Measurements from ENCODE around the gene BACE1-AS. TPM values are rescaled to one million over a fixed set of nuclear protein-coding genes. Genes with fewer than 3 reads are reported as not detected.

Gene BACE1-AS
- total RNA-seq: 1 to 10 TPM; 5.9 to 8.9 (median 6.6) TPM

DNA sequence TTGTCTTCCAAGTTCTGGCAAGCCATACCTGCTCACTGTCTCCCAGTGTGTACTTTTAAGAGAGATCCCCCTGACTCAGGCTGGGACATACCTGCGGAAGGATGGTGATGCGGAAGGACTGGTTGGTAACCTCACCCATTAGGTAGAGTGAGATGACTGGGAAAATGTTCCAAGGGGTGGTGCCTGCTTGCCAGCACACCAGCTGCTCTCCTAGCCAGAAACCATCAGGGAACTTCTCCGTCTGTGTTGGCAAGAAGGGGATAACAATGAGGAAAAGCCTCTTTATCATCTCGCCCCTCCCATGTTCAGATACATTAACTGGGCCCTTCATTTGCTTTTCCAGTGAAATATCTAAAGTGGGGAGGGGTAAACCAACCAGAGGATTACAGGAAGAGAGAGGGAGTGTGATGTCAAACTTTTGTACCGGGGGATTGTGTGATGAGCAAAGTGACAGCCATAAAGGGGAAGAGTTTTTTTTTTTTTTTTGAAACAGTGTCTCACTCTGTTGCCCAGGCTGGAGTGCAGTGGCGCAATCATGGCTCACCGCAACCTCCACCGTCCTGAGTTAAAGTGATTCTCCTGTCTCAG is at the start of gene BACE1-AS:
TSS of gene BACE1-AS (plus strand) at position 538 of the 588 bp plus-strand sequence.
- TF ChIP-seq, protein P1, sequence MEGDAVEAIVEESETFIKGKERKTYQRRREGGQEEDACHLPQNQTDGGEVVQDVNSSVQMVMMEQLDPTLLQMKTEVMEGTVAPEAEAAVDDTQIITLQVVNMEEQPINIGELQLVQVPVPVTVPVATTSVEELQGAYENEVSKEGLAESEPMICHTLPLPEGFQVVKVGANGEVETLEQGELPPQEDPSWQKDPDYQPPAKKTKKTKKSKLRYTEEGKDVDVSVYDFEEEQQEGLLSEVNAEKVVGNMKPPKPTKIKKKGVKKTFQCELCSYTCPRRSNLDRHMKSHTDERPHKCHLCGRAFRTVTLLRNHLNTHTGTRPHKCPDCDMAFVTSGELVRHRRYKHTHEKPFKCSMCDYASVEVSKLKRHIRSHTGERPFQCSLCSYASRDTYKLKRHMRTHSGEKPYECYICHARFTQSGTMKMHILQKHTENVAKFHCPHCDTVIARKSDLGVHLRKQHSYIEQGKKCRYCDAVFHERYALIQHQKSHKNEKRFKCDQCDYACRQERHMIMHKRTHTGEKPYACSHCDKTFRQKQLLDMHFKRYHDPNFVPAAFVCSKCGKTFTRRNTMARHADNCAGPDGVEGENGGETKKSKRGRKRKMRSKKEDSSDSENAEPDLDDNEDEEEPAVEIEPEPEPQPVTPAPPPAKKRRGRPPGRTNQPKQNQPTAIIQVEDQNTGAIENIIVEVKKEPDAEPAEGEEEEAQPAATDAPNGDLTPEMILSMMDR (IDR thresholded peaks at IDR 0.05): no peak
- TF ChIP-seq POLR2A (IDR thresholded peaks at IDR 0.05): no peak
- no peak for TF ChIP-seq POLR2AphosphoS5 (IDR thresholded peaks at IDR 0.05)
- Histone ChIP-seq H3K36me3 (peaks cover 11% of the 10 kb centered on the region), H3K4me1 (no peaks in the 10 kb centered on the region), H3K27ac (no peak within 1 kb of the TSS), H3K27me3 (no peaks in the 10 kb centered on the region), H3K4me3 (no peak within 1 kb of the TSS), H3K9me3 (no peaks in the 10 kb centered on the region)
- intact Hi-C loops (cut with DNase I; ENCODE audit: low total_unique reads): no loop called here
- DNase-seq (ENCODE audit: low spot score in 2 of 2): no peak

DNA sequence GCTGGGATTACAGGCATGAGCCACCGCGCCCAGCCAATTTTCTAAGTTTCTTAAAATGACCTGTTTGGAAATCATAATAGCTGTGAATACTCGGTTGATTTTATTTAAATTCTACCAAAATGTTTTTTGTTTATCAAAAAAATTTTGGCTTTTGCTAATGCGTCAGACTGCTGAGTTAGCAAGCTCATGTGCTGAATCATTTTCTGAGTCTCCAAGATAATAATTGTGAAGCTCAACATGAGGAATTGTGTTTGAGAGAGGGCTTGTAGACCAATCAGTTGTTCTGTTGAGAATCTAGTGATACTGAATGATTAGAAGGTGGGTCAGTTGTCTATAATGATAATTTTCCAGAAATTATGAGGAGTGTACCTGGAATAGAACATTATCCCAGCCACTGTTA is 42.8 kb upstream of the BACE1-AS start:
- intact Hi-C loops (cut with DNase I; ENCODE audit: low total_unique reads): no loop called here
- no peaks in the 10 kb centered on the region for H3K36me3 ChIP-seq

DNA sequence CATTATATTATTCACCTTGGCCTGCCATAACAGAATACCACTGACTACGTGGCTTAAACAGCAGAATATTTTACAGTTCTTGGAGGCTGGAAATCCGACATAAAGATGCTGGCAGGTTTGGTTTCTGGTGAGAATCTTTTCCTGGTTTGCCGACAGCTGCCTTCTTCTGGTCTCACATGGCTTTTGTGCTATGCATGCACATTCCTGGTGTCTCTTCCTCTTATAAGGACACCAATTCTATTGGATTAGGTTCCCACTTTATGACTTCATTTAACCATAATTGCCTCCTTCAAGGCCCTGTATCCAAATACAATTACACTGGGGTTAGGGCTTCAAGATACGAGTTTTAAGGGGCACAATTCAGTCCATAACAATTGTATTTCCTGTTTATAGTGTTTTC is 41.6 kb upstream of the BACE1-AS start:
- Histone ChIP-seq H3K9me3 (no peaks in the 10 kb centered on the region), H3K27ac (no peak overlapping the region), H3K36me3 (no peaks in the 10 kb centered on the region), H3K27me3 (no peaks in the 10 kb centered on the region), H3K4me3 (no peak overlapping the region), H3K4me1 (no peaks in the 10 kb centered on the region)
- TF ChIP-seq, protein P1 (IDR thresholded peaks at IDR 0.05): no peak
- TF ChIP-seq POLR2AphosphoS5 (IDR thresholded peaks at IDR 0.05) (no peak), POLR2A (IDR thresholded peaks at IDR 0.05) (no peak)
- intact Hi-C loops (cut with DNase I; ENCODE audit: low total_unique reads): no loop called here
- no peak for DNase-seq (ENCODE audit: low spot score in 2 of 2)

More for the DNA sequence above, 42.8 kb upstream of the BACE1-AS start:
- Histone ChIP-seq H3K27me3 (no peaks in the 10 kb centered on the region), H3K9me3 (no peaks in the 10 kb centered on the region), H3K27ac (no peak overlapping the region), H3K4me3 (no peak overlapping the region), H3K4me1 (no peaks in the 10 kb centered on the region)
- DNase-seq (ENCODE audit: low spot score in 2 of 2): no peak
- TF ChIP-seq POLR2AphosphoS5 (IDR thresholded peaks at IDR 0.05) (no peak), POLR2A (IDR thresholded peaks at IDR 0.05) (no peak)
- TF ChIP-seq, protein P1 (IDR thresholded peaks at IDR 0.05): no peak

DNA sequence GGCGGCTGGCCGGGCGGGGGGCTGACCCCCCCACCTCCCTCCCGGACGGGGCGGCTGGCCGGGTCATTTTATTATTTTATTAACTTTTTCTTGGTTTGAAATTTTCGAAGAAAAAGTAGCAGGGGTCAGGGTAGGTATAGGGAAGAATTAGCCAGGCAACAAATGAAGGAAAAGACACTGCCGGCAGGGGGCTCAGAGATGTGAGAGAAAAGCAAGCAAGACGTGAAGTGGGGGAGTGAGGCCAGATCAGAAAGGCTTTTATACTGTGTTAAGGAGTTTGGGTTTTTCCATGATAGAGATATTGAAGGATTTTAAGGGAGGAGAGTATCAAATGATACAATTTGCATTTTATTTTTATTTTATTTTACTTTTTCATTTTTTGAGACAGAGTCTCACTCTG is 39.6 kb upstream of the BACE1-AS start:
- no peaks in the 10 kb centered on the region for H3K27me3 ChIP-seq

DNA sequence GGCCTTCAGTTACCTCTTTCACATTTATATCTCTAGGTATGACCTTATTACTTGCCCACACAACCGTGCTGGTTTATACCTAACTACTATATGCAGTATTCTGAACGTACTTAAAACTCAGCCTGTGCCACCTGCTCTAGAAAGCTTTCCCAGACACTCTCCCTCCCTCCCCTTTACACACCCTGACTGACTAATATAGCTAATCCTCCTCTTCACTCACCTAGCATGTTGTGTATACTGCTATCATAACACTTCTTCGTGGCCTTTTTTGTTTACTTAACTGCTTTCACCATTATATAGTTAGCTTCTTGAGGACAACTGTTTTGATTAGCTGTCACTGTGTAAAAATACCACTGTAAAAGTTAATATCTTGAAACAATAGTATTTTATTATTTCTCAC is 35.2 kb upstream of the BACE1-AS start:
- TF ChIP-seq, protein P1 (IDR thresholded peaks at IDR 0.05): no peak
- TF ChIP-seq POLR2A (IDR thresholded peaks at IDR 0.05) (no peak), POLR2AphosphoS5 (IDR thresholded peaks at IDR 0.05) (no peak)

More for the DNA sequence above, 39.6 kb upstream of the BACE1-AS start:
- no peak overlapping the region for H3K4me3 ChIP-seq
- H3K36me3 ChIP-seq: no peaks in the 10 kb centered on the region
- intact Hi-C loops (cut with DNase I; ENCODE audit: low total_unique reads): no loop called here
- H3K4me1 ChIP-seq: no peaks in the 10 kb centered on the region
- no peaks in the 10 kb centered on the region for H3K9me3 ChIP-seq
- DNase-seq (ENCODE audit: low spot score in 2 of 2): no peak
- no peak for TF ChIP-seq POLR2A (IDR thresholded peaks at IDR 0.05)
- TF ChIP-seq, protein P1 (IDR thresholded peaks at IDR 0.05): no peak
- no peak for TF ChIP-seq POLR2AphosphoS5 (IDR thresholded peaks at IDR 0.05)
- H3K27ac ChIP-seq: no peak overlapping the region

More for the DNA sequence above, 35.2 kb upstream of the BACE1-AS start:
- no peaks in the 10 kb centered on the region for H3K9me3 ChIP-seq
- intact Hi-C loops (cut with DNase I; ENCODE audit: low total_unique reads): no loop called here
- no peaks in the 10 kb centered on the region for H3K4me1 ChIP-seq
- no peaks in the 10 kb centered on the region for H3K27me3 ChIP-seq
- no peaks in the 10 kb centered on the region for H3K36me3 ChIP-seq
- no peak overlapping the region for H3K4me3 ChIP-seq
- DNase-seq (ENCODE audit: low spot score in 2 of 2): no peak
- no peak overlapping the region for H3K27ac ChIP-seq
